Activated CD8-positive, alpha-beta memory T cell treated with anti-CD3 and anti-CD28 coated beads, Interleukin-2, amount 50 U/mL, for 48 hours (primary cell): ENCODE results near the gene TUBA1C.
A peak's percentile ranks its signal among the peaks of the same experiment; 100 is the strongest.
"Not testable (repeated sequence)": the region's sequence is repeated elsewhere in the genome, so short reads cannot be mapped to it uniquely, and the experiment has no call there.

Experiments used
- DNase-seq: peaks from one replicate; pipeline ENCODE4 v3.0.0-alpha.2; 2020

TUBA1C gene

DNA sequence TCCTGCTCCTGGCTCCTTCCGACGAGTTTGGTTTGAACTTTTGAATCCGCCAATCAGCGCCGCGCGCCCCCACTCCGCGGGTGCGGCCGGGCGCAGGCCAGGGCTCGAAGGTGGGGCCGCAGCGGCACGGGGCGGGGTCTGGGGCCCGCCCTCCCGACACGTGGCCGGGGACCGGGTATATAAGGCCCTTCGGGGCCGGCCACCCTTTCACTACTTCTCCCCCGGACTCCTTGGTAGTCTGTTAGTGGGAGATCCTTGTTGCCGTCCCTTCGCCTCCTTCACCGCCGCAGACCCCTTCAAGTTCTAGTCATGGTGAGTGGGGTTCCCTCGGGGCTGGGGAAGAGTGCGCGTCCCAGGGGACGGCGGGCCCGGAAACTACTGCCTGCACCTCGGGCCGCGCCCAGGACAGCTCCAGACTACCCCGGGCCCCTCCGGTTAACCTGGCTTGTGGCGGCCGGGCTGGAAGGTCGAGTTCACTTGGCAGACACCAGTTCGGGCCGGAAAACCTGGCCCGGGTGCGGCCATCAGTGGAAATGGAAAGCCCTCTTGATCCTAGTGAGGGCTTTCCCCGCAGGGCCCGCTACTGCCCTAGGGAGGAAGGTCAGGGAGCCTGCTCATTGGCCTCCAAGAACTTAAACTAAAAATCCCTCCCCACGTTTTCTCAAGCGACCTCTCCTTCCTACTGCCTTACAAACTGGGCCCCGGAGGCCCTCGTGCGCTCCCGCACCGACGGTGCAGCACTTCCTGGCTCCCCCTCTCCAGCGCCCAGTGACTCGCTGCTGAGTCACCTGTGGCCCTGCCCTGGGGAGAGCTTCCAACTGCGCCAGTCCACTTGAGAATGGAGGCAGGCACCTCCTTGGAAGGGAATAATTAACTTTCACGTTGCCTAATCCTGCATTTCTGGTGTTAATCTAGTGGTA lies at the start of gene TUBA1C:
TSS of gene TUBA1C (plus strand) at position 210 of the 920 bp plus-strand sequence. CDS start at position 310, 100 bp downstream.
- peak; percentile 98 for DNase-seq

DNA sequence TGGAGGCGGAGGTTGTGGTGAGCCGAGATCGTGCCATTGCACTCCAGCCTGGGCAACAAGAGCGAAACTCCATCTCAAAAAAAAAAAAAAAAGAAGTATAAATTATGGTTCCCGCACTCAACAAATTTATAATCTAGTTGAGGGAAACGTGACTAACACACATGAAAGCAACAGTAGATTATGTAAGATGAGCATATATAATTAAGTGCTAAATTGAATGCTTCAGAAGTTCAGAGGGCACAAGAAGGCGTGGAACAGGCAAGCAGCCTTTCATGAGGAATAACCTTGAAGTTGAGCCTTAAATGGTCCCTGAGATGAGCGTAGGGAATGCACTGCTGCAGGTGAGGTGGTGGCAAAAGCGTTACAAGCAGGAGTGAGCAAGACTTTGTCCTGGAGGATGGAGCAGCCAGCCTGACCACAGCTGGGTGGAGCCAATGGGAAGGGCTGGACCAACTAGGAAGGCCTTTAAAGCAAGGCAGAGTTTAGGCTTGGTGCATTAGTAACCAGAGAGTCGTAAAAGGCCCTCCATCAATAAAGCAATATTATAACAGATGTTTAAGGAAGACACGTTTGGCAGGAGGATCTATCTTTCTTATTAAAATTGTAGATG lies 45.4 kb upstream of the TUBA1C start:
- DNase-seq: no peak

DNA sequence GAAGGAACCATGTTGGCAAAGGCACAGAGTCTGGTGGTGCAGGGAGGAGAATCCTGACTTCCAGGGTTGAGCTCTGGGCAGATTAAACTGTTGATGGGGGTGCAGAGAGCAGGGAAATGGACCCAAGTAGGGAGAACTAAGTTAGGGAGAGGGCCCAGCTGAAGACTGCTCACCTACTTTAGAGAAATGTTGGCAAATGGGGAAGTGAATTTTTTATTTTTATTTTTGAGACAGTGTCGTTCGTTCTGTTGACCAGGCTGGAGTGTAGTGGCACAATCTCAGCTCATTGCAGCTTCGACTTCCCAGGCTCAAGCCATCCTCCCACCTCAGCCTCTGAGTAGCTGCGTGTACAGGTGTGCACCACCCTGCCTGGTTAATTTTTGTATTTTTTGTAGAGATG lies 43.9 kb upstream of the TUBA1C start:
- DNase-seq: no peak

DNA sequence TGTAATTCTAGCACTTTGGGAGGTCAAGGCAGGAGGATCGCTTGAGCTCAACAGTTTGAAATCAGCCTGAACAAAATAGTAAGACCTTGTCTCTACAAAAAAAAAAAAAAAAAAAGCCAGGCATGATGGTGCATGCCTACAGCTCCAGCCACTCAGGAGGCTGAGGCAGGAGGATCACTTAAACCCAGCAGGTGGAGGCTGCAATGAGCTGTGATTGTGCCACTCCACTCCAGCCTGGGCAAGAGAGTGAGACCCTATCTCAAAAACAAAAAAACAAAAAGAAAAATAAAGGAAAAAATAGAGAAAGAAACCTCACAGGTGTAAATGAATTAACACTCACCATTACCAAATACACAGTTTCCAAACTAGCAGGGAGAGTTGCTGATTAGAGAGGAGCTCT lies 41.8 kb upstream of the TUBA1C start:
- DNase-seq: no peak

DNA sequence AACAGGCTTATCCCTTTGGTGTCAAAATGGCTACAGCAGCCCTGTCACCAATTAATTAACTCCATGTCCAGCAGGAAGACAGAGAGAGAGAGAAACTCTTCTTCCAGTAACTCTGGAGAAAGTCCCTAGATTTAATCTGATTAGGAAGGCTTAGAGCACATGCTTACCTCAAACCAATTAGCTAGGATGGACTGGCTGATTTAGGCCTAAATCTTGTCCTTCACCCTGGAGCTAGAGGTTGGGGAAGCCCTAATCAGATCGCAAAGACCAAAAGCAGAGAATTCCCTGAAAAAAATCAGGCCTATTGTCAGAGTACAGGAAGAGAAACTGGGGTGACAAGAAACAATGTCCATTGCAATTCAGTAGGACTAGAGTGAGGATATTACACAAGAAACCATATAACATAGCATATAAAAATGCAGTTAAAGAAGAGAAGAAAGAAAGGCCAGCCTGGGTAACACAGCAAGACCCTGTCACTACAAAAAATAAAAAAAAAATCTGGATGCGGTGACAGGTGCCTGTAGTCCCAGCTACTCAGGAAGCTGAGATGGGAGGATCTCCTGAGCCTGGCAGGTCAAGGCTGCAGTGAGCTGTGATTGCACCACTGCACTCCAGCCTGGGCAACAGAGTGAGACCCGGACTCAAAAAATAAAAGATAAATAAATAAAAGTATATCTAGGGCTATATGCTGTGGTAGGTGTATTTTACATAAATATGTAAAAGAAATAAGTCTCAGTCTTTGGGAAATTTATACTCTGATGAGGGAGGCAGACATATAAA lies 41.1 kb upstream of the TUBA1C start:
- DNase-seq: no peak

DNA sequence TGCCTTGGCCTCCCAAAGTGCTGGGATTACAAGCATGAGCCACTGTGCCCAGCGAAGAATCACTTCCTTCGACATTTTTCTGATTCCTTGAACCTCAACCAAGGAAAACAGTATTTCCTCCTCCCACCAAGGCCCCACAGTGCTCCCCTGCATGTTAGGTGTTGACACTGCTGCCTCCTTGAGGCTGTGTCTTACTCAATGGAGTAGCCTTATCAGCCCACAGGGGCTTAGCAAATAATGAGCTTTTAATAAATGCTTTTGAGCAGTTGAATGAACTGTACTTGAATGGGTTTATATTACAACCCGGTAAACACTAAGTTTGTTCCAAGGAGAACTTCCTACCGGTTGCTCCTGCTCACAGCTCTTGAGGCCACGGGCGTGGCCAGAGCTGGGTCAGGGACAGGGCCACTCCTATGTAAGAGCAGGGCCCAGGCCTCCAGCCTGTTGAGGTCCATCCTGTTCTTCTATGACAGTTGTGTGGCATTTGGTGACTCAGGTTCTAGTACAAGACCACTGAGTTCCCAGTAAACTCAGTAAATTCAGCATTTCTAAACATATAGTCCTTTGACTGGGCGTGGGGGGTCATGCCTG lies 39.2 kb upstream of the TUBA1C start:
- DNase-seq: no peak

DNA sequence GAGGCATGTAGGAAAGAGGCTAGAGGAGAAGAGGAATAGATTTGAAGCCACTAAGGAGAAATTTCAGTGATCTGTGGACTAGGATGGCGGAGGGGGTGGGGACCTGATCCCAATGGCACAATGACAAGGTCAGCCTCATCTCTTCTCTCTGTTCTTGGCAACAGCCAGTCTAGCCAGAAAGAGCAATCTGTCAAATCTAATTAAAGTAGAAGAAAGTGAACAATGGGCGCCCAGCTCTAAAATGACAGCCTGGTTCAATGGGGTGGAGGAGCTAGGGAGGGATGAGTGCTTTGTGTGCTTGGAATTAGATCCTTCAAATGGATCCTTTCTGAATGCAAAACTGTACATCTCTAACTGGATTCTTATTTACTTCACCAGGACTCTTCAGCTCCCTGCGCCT lies 37.2 kb upstream of the TUBA1C start:
- no peak for DNase-seq

DNA sequence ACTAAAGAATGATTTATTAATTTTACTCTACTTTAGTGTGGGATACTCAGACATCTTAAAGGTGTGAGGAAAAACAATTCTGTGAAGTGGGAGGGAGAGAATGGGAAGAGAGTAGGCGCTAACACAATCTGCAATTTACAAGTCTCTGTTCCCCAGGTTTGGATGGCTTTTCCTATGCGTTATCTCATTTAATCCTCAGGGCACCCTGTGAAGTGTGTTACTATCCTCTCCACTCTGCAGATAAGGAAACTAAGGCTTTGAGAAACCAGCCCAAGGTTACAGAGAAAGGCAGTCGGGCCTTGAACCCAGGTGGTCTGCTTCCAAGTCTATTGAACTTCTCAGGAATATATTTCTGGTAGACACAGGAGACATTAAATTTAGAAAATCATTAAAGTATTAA lies 36.2 kb upstream of the TUBA1C start:
- DNase-seq: no peak

DNA sequence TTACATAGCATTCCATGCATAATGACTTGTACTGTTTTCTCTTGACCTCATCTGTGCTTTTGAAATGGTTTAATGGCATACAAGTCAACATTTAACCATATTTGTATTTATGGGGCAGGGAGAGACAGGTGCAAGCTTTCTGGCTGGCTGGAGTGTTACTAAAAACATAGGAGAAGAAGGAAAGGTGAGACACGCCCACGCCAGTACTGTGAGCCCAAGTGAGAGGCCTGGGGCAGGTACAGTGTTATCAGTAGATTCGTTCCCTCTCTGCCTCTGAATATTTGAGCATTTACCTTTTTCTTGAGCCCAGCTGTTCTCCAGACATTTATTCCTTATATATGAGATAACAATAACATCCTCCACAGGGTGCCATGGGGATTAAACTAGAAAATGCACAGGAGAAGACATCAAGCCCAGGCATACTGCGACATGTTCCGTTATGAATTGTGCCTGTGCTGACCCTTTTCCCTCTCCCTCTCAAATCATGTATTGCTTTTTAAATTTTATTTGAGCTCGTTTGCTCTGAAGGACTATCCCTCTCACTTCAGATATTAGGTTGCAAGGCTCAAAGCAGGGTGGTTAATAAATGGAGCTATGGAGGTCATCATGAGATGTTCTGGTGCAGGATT lies 34.6 kb upstream of the TUBA1C start:
- no peak for DNase-seq

DNA sequence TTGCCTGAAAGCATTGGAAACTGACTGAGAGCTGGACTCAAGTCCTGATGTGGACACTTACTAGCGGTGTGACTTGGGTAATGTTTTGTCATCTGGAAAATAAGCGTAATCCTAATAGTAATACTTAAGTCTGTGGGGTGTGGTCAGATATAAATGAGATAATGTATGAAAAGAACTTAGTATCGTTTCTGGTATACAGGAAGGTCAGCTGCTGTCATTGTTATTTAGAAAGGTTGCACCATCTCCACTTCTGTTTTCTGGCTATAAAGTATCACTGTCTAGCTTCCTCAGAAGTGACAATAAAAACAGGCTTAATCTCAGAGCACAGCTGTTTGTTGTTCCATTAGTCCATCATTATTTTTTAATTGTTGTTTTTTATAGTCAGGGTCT lies 34.1 kb upstream of the TUBA1C start:
- DNase-seq: no peak

DNA sequence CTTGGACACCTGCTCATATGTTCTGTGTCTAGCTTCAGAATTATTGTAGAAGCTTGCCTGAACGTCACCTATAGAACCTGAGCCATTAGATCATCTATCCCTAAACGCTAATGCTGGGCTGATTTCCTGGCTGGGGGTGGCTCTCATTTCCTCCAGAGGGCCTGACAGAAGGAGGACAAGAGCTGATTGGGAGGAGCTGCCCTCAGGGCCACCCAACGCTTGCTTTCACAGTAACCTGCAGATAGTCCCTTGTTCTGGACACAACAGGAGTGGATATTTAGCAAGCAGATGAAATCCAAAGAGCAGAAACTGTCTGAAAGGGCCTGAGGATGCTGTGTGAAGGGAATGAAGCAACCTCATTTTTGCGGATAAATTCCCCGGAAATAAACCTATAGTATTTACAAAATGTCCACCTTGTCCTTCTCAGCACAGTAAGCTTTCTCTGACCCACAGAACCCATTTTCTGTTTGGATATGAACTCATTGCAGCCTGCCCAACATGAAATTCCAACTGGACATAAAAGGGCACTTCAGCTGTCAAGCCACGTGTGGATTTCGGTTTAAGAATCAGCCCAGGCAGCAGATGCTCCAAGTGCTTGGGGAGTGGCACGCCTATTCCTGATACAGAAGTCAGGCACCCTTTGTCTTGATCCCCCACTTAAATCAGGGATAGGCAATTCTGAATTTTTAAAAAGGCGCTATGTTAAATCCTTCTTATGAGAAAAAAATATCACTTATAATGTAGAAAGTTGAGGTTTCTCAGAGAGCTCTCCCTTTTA lies 32.8 kb upstream of the TUBA1C start:
- DNase-seq: no peak

DNA sequence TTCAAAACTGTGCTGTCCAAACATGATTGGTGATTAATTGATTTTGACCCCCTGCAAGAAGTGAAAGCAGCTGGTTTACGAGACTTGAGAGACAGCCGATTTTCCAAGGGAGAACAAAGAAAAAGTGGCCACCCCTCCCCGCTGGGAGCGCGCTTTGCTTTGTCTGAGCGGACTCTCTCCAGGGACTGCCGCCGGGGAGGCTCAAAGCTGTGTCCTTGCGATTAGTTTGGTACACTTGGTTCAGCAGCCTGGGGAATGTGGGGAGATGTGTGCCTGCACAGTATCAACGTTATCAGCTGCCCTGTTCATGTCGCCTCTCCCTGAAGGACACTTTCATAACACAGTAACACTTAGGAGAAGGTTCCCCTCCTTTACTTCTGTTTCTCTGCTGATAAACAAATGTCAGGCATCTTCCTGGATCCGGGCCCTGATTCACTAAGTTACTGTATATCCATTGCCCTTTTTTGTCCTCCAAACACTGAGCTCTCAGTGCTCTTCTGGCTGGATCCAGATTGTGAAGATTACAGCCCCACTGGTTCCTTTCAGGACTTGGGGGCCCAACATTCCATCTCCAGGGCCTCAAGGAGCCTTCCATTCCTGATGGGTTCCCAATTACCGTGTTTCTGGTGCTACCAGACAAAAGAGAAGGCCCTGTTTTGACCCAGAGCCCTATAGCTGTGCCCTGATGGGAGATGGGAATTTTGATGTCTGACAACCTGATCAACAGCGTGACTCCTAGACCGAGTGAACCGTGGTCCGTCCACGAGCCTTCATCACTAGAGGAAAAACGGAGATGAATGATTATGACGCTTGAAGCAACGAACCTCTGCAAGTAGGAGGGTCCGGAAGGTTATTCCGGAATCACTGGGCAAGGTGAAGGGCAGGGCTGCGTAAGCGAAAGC lies 31.7 kb upstream of the TUBA1C start:
- DNase-seq: no peak

DNA sequence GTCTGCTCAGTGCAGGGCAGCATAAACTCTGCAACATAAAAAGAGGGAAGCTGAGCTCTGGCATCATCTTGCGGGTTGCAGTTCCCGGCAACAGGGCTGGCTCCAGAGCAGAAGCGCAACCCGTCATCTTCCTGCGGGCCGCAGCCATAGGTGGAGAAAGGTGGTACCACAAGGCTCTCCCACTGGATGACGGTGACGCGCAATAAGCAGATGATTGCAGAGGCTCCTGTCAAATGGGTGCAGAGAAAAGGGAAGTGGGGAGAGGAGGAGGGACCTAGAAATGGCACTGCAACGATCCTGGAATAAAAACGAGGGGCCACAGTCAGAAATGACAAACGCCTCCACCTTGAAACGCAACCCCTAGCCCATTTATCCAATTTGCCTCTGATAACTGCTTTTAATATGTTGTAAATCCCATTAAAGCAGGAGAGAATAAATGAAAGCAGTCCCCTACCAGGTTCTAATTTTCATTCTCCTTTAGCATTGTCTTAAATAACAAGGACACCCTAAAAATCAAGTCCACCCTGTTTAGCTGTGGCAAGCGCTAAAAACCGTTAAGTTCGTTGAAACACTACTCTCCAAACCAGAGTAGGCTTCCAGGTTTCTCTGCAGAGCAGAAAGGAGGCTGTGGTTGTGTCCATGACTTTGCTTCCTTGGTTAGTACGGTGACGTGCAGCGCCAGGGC lies 30.9 kb upstream of the TUBA1C start:
- peak; percentile 55 for DNase-seq

DNA sequence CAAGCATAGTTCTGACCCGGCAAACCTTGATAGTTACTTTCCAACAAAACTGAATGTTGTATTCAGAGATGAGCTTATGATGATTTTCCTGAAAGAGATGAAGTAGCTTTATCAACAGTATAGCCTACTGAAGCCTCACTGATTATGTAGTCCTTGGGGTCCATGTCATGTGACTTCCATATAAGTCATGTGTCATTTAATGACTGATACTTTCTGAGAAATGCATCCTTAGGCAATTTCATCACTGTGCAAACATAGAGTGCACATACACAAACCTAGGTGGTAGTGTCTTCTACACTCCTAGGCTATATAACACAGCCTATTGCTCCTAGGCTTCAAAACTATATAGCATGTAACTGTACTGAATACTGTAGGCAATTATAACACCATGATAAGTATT lies 28.5 kb upstream of the TUBA1C start:
- no peak for DNase-seq

DNA sequence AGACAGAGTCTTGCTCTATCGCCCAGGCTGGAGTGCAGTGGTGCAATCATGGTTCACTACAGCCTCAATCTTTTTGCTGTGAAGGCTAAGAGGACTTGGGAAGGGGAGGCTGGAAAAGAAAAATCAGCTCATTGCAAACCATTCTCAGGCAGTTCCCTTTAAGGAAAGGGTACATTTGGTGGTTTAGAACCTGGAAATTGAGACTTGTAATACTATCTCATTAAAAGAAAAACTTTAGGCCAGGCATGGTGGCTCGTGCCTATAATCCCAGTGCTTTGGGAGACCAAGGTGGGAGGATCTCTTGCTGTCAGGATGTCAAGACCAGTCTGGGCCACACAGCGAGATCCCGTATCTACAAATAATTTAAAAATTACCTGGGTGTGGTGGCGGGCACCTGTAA lies 21.3 kb upstream of the TUBA1C start:
- DNase-seq: no peak

DNA sequence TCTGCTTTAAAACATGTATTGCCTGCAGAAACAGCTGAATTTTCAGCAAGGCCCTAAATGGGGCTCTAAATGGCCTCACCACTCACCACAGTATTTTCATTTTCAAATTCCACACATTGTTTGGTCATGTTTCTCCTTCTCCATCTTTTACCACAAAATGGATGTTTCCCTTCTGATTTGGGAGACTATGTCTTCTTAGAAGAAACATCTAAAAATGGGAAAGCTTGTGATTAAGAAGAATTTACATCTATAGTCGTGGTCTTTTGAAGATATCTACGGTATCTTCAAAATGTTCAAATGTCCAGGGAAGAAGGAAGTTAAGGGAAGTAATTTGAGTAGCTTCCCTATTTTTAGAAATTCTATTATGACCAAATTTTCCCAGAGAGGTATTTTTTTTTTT lies 20.7 kb upstream of the TUBA1C start:
- no peak for DNase-seq

DNA sequence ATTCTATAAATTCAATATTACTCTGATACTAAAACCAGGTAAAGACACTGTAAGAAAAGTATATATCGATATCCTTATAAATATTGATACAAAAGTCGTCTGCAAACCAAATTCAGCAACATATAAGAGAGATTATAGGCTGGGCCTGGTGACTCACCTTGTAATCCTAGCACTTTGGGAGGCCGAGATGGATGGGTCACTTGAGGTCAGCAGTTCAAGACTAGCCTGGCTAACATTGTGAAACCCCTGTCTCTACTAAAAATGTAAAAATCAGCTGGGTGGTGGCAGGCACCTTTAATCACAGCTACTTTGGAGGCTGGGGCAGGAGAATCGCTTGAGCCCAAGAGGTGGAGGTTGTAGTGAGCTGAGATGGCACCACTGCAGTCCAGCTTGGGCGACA lies 13.5 kb upstream of the TUBA1C start:
- DNase-seq: no peak

DNA sequence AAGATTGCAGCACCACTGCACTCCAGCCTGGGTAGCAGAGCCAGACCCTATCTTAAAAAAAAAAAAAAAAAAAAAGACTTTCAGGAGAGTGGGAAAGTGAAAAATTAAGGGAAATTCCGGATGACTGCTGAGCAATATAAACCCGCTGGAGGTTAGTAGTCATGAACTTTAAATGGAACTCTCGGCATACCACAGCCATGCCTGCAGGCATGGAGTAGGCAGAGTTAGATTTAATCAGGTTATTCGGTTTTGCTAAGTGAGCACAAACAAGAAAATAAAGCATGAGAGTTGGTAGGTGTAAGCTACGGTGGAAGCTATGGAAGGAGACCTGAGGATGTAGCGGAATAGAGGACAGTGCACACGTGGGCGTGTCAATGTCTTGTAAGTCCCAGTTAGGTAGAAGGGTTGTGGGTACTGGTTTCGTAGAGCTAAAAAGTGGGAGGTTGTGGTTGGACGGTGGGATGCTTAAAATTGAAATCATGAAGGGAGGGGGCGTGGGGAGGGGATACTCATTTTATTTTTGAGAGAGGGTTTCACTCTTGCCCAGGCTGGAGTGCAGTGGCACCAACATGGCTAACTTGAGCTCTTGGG lies 11.8 kb upstream of the TUBA1C start:
- DNase-seq: no peak

DNA sequence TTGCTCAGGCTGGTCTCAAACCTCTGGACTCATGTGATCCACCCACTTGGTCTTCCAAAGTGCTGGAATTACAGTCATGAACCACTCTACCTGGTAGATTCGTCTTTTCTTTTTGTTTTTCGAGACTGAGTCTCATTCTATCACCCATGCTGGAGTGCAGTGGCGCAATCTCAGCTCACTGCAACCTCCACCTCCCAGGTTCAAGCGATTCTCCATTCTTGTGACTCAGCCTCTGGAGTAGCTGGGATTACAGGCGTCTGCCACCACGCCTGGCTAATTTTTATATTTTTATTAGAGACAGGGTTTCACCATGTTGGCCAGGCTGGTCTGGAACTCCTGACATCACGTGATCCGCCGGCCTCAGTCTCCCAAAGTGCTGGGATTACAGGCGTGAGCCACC lies 9.4 kb upstream of the TUBA1C start:
- DNase-seq: not testable (repeated sequence)
